GM18870 (cell line): ENCODE data around the gene BTNL3.
A peak's percentile ranks its signal among the peaks of the same experiment; 100 is the strongest.
"Not testable (repeated sequence)": the region's sequence is repeated elsewhere in the genome, so short reads cannot be mapped to it uniquely, and the experiment has no call there.

Experiments used
- ATAC-seq: cut with Tn5 transposase; IDR thresholded peaks from one replicate; pipeline ENCODE4 v1.9.1; 2021; ENCODE audit warnings: moderate library complexity; ENCODE audit not compliant: unreplicated experiment

The BTNL3 gene, protein sequence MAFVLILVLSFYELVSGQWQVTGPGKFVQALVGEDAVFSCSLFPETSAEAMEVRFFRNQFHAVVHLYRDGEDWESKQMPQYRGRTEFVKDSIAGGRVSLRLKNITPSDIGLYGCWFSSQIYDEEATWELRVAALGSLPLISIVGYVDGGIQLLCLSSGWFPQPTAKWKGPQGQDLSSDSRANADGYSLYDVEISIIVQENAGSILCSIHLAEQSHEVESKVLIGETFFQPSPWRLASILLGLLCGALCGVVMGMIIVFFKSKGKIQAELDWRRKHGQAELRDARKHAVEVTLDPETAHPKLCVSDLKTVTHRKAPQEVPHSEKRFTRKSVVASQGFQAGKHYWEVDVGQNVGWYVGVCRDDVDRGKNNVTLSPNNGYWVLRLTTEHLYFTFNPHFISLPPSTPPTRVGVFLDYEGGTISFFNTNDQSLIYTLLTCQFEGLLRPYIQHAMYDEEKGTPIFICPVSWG

DNA sequence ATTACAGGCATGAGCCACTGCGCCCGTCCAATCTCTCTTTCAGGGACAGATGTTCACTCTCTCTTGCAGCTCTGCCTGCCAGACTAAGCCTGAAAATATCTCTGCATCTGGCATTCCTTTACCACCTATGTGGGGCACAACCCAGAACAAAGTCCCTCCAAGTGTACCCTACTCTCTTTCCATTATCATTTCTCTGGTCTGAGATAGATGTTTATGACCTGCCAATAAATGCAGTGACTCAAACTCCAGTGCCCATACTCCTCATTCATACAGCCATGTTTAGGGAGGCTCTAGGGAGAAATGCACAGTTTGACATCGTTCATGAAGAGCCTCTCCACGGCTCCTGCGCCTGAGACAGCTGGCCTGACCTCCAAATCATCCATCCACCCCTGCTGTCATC, at the start of gene BTNL3:
BTNL3 (plus strand) TSS at position 255 of the 400 bp plus-strand sequence. CDS start 183 bp downstream, outside the sequence.
- no peak for ATAC-seq

DNA sequence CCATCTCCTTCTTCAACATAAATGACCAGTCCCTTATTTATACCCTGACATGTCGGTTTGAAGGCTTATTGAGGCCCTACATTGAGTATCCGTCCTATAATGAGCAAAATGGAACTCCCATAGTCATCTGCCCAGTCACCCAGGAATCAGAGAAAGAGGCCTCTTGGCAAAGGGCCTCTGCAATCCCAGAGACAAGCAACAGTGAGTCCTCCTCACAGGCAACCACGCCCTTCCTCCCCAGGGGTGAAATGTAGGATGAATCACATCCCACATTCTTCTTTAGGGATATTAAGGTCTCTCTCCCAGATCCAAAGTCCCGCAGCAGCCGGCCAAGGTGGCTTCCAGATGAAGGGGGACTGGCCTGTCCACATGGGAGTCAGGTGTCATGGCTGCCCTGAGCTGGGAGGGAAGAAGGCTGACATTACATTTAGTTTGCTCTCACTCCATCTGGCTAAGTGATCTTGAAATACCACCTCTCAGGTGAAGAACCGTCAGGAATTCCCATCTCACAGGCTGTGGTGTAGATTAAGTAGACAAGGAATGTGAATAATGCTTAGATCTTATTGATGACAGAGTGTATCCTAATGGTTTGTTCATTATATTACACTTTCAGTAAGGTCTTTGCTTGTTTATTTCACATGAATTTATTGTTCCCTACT, 38.2 kb upstream of the BTNL3 start:
- ATAC-seq, result no peak

DNA sequence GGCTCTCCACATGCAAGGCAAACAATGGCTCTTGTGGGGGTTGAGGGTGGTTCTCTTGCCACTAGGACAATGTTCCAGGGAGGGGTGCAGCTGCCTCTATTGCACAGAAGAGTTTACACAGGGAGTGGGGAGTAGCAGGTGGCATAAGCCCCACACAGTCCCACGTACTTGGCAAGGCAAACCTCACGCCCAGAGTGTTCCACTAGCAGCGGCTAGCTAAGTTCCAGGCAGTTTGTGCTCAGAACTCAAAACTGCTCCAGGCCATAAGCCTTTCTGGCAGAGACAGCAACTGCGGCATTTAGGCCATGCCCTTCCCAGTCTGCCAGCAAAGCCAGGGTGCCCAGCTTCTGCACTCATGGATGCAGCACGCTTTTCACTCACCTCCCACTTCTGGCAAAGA, 29.0 kb upstream of the BTNL3 start:
- no peak for ATAC-seq

DNA sequence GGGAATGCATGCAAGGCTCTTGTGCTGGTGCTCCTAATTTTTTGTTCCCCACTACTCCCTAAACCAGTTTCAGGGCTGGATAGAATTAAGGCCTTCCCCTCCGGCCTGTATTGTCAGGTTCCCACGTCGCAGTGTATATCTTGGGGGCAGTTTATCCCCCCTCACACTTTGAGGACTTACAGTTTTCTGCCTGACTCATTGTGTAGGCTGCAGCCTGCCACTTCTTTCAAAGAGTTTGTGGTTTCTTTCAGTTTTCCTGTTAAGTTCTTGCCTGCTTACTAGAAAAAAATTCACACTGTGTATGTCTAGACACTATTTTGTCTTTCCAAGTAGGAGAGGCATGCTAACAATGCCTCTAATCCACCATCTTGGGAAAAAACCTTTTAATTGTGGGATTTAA, 28.4 kb upstream of the BTNL3 start:
- ATAC-seq, result no peak

DNA sequence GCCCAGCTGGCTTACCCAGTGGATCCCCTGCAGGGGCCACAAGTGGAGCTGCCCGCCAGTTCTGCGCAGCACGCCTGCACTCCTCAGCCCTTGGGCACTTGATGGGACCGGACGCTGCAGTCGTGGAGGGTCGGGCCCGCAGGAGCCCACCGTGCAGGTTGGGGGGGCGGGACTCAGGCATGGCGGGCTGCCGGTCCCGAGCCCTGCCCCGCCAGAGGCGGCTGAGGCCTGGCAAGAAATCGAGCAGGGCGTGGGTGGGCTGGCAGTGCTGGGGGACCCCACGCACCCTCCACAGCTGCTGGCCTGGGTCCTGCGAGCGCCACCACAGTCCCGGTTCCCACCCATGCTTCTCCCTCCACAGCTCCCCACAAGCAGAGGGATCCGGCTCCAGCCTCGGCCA, 19.2 kb upstream of the BTNL3 start:
- no peak for ATAC-seq

DNA sequence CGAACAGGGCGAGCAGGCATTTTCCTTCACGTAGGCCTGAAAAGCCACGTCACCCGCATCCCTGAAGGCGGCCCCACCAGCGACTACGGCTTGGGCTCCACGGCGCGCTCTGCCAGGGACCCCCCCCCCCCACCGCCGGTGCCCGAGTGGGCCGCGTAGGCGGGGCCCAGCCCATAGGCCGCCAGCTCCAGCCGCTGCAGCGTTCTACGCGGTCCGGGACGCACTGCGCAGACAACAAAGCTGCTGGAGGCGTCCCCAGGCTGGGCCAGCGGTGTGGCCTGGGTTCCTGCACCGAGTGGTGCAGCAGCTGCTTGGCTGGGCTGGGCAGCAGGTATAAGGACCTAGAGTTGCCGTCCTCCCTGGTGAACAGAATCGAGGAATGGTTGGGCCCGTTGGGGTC, 18.3 kb upstream of the BTNL3 start:
- no peak for ATAC-seq

DNA sequence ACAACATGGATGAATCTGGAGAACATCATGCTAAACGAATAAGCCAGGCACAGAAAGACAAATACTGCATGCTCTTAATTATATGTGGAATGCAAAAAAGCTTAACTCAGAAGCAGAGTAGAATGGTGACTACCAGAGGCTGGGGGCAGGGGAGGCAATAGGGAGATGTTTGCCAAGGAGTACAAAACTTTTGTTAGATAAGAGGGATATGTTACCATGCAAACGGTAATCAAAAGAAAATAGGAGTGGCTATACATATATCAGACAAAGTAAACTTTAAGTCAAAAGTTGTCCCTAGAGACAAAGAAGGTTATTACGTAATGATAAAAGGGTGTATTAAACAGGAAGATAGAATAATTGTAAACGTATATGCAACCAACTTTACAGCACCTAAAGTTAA, 17.8 kb upstream of the BTNL3 start:
- no peak for ATAC-seq

DNA sequence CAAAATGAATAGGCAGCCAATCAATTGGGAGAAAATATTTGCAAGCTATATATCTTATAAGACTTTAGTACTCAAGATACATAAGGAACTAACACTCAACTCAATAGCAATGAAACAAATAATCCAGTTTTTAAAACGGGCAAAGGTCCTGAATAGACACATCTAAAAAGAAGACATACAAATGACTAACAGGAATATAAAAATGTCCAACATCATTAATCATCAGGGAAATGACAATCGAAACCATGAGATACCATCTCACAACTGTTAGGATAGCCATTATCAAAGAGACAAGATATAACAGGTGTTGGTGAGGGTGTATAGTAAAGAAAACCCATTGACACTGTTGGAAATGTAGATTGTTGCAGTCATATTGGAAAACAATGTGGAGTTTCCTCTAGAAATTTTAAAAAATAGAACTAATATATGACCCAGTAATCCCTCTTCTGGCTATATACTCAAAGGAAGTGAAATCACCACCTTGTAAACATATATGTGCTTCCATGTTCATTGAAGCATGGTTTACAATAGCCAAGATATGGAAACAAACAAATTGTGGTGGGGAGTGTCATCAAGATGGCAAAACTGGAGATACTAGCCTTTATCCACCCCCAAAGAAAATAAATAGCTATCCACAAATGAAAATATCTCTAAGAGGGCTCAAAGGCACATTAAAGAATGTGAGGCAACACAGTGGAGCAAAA, 13.9 kb upstream of the BTNL3 start:
- peak; percentile 8 for ATAC-seq

DNA sequence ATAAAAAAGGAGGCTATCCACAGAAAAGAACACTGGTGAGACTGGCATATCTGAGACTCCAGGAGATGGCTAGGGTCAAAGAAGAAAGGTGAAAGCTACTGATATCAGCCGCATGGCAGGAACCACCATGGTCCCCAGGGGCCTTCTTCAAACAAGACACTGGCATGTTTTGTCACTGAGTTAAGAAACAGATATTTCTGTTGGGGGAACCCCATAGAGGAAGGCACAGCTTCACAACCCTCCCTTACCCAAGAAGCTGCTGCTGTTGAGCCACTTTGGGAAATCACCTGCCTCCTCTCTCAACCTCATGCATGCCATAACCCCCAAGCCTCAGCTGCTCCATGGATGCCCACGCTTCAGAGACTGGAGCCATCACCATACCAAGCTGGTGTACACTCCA, 13.3 kb upstream of the BTNL3 start:
- ATAC-seq, result peak; percentile 97

DNA sequence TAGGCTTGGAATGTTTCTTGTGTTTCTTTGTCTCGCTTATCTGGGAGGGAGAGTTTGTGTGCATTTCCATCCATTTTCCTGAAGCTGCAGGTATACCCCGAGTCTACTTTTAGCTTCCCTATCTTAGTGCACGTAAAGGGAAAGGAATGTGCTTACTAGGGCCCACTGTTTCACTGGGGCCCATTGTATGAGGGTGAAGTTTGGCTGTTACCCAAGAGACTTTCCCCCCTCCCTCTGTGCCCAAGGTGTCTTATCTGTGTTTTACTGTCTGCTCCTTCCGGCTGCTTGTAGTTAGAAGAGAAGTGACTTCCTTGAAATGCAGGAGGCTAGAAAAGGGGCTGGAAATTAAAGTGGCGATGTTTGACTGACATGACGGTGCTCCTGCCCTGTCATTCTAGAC, 12.1 kb upstream of the BTNL3 start:
- ATAC-seq, result no peak

DNA sequence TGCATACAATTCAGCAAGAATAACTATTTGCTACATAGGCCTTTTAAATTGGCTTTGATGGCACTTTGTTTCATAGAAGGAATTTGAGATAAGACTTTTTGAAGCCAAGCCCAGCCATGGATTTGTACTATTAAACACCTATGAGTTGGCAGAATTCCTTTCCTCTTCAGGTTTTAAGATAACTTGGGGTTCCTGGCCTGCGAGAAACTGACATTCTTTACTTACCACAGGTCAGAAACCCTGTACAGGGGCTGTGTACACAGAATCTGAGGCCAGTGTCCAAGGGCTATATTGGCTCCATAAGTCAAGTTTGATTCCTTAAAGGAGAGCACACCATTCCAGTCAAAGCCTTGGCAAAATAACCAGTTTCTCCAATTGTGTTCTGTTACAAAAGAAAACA, 10.8 kb upstream of the BTNL3 start:
- ATAC-seq, result no peak

DNA sequence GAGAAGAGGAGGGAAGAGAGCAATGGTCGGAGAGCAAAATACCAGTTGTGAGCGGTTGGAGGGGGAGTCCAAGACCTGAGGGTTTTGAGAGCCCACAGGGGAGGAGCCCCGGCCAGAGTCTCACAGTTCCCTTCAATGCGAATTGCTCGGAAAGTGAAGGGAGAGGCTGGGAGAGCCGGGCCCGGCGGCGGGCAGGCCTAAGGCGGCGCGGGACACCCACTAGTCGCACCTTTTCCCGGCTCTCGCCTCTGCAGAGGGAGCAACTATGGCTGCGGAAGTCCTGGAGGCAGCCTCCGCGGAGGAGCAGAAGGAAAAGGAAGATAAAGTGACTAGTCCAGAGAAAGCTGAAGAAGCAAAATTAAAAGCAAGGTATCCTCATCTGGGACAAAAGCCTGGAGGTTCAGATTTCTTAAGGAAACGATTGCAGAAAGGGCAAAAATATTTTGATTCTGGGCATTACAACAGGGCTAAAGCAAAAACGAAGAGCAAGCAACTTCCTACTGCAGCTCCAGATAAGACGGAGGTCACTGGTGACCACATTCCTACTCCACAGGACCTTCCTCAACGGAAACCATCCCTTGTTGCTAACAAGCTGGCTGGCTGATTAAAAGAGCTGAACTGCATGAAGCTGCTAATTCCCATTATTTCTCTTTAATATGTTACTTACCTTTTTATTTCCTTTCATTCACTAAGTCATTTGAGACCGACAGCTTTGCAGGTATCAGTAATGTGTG, 6.5 kb upstream of the BTNL3 start:
- ATAC-seq, result no peak

DNA sequence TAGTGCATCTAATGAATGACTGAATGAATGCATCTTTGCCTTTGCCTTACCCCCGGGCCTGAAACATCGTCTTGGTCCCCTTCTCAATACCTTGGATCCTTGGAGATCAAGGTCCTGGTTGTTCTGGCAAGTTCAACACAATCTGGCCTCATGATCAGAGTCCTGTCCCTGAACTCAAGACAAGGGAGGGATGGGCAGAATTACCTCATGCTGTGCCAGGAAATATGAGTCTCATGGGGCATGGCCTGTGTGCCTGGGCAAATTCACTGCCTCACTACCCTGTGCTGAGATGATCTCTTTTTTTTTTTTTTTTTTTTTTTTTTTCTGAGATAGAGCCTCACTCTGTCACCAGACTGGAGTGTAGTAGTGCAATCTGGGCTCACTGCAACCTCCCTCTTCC, 630 bp upstream of the BTNL3 start:
- no peak for ATAC-seq

DNA sequence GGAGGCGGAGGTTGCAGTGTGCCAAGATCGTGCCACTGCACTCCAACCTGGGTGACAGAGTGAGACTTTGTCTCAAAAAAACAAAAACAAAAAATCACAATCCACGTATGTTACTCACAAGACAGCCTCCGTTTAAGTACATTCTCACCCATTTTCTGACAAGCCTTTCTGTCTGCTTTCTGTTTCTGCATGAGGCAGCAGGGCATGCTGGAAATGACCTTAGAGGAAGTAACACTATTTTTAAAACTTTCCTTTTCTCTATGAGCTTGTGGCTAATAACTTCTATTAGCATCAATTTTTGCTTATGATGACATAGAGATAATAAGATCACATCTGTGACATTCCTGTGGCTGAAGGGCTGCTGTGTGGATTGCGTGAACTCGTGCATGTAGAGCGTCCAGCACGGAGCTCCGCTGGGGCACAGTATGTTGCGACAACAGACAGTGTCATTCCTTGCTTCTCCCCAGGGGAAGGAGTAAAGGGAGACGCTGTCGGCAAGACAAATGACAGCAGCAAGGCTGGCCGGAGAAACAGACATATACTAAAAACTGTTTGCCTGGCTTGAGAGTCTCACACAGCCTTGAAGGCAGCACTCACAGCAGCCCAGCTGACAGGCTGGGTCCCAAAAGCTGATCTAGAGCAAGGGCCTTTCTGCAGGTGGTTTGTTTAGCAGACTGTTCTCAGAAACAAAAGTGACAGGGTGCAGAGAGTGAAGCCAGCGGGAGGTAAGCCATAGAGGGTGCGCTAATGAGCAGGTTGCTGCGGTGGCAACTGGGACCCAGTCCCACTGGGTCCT, 1.6 kb downstream of the BTNL3 start:
- ATAC-seq, result no peak

DNA sequence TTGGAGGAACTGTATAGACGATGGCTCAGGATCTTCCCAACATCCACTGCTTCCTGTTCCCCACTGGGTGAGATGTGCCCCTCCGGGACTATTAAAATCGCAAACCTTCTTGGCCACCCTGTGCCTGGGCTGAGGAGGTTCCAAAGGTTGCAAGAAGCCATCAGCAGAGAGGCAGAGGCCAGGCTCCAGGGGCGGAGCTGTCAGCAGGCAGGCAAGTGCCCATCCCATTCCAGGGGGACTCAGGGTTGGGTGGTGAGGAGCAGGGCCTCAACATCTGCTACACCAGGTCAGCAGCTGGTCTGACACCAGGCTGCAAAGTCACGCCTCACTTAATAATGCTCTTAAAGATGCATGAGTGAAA, 2.2 kb downstream of the BTNL3 start:
- no peak for ATAC-seq

DNA sequence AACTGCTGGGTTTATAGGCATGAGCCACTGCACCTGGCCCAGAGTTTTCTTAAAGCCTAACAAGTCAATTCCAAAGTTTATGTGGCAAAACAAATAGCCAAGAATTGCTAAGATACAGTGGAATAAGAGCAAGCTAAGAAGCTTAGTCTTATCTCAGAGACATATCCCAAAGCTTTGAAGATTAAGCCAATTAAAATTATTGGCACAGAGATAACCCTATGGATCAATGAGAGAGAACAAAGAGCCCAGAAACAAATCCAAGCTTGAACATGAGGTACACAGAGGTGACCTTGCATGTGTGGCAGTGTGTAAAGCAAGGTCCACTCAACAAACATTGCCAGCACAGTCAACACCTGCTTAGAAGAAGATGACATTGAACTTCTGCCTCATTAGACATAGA, 13.3 kb downstream of the BTNL3 start:
- no peak for ATAC-seq

DNA sequence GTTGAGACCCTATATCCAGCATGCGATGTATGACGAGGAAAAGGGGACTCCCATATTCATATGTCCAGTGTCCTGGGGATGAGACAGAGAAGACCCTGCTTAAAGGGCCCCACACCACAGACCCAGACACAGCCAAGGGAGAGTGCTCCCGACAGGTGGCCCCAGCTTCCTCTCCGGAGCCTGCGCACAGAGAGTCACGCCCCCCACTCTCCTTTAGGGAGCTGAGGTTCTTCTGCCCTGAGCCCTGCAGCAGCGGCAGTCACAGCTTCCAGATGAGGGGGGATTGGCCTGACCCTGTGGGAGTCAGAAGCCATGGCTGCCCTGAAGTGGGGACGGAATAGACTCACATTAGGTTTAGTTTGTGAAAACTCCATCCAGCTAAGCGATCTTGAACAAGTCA, 17.1 kb downstream of the BTNL3 start:
- no peak for ATAC-seq

DNA sequence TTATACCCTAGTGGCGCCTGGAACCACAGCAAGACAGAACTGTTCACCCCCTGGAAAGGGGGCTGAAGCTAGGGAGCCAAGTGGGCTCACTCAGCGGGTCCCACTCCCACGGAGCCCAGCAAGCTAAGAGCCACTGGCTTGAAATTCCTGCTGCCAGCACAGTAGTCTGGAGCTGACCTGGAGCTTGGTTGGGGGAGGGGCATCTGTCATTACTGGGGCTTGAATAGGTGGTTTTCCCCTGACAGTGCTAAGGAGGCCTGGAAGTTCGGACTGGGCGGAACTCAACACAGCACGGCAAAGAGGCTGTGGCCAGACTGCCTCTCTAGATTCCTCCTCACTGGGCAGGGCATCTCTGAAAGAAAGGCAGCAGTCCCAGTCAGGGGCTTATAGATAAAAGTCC, 19.5 kb downstream of the BTNL3 start:
- ATAC-seq, result no peak

DNA sequence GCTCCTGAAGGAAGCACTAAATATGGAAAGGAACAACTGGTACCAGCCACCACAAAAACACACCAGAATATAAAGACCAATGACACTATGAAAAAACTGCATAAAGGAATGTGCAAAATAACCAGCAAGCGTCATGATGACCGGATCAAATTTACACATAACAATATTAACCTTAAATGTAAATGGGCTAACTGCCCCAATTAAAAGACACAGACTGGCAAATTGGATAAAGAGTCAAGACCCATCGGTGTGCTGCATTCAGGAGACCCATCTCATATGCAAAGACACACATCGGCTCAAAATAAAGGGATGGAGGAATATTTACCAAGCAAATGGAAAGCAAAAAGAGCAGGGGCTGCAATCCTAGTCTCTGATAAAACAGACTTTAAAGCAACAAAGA, 21.4 kb downstream of the BTNL3 start:
- not testable (repeated sequence) for ATAC-seq

DNA sequence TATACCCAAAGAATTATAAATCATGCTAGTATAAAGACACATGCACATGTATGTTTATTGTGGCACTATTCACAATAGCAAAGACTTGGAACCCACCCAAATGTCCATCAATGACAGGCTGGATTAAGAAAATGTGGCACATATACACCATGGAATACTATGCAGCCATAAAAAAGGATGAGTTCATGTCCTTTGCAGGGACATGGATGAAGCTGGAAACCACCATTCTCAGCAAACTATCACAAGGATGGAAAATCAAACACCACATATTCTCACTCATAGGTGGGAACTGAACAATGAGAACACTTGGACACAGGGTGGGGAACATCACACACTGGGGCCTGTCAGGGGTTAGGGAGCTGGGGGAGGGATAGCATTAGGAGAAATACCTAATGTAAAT, 26.0 kb downstream of the BTNL3 start:
- ATAC-seq, result not testable (repeated sequence)
